K562 (cell line): ENCODE measurements around the gene CNDP1. TPM values are rescaled to one million over a fixed set of nuclear protein-coding genes. Genes with fewer than 3 reads are reported as not detected.

Experiments used
- ATAC-seq: fragments of 200-7000 bp; cut with Tn5 transposase; 3 replicates; pipeline ENCODE4 v1.9.1; 2020; ENCODE audit warnings: moderate library complexity
- BruUV-seq: library from RNA; stranded (reverse); fragments of 400-500 nt; replicated peaks from 2 replicates; lab custom pipeline; 2021; lab: Mats Ljungman, UMichigan
- CTCF ChIA-PET: fragments of 300-600 bp; formaldehyde crosslinking; extraction: SDS; loops from one replicate; lab custom pipeline; 2021; ENCODE audit warnings: low intra/inter-chr PET ratio; lab: Yijun Ruan, JAX
- POLR2A ChIA-PET: fragments of 300-600, 350-650 bp; sonication (Branson Sonifier 250); formaldehyde crosslinking; extraction: SDS; loops from one replicate; lab custom pipeline; 2021; ENCODE audit warnings: antibody characterized with exemption, inconsistent platforms; lab: Yijun Ruan, JAX
- DNase-seq, 4 experiments: peaks; one replicate each; pipeline versions ENCODE4 v3.0.0 to v3.0.0-alpha.2; 2011 to 2018; ENCODE audit warnings: low spot score in 3 of 4, mixed read lengths in 3 of 4; ENCODE audit errors: extremely low read depth in 1 of 4
- FAIRE-seq: peaks from 2 replicates; lab custom pipeline; 2011; peaks lifted over from hg19 to GRCh38; lab: Jason Lieb, UNC
- H2AFZ ChIP-seq: 2 replicates; pipeline ENCODE4 v1.6.0; 2011; ENCODE audit warnings: low read depth, low read length, control low read depth, inconsistent platforms
- H3K27ac ChIP-seq: fragments of 200-600 bp; 3 replicates; pipeline ENCODE4 v1.8.0; 2011; ENCODE audit warnings: low read depth, mild to moderate bottlenecking, control low read depth, inconsistent platforms, low read length, moderate library complexity, mixed read lengths; ENCODE audit errors: extremely low read depth
- H3K27me3 ChIP-seq, 2 experiments: fragments of 300-600 bp in 1 of 2; 2 replicates in 1 of 2; 3 replicates in 1 of 2; pipeline versions ENCODE4 v1.6.0 to v1.8.0; 2011; ENCODE audit warnings: inconsistent platforms in 2 of 2, low read length in 2 of 2, mild to moderate bottlenecking in 1 of 2, mixed read lengths in 1 of 2, moderate library complexity in 1 of 2; ENCODE audit not compliant: control insufficient read depth in 2 of 2, insufficient read depth in 2 of 2
- H3K36me3 ChIP-seq: fragments of 300-600 bp; 3 replicates; pipeline ENCODE4 v1.8.0; 2011; ENCODE audit warnings: mild to moderate bottlenecking, low read length, inconsistent platforms; ENCODE audit not compliant: control insufficient read depth, insufficient read depth
- H3K4me1 ChIP-seq, 2 experiments: fragments of 200-600 bp in 1 of 2; replicated peaks in 1 of 2; 2 replicates in 1 of 2; 3 replicates in 1 of 2; pipeline versions ENCODE4 v1.5.1 to v1.8.0; 2011; ENCODE audit warnings: inconsistent platforms in 2 of 2, low read length in 2 of 2, mild to moderate bottlenecking in 1 of 2, mixed read lengths in 1 of 2, moderate library complexity in 1 of 2; ENCODE audit not compliant: control insufficient read depth in 2 of 2, insufficient read depth in 2 of 2
- H3K4me2 ChIP-seq: 2 replicates; pipeline ENCODE4 v1.6.1; 2011; ENCODE audit warnings: low read length, control low read depth, inconsistent platforms, mixed read lengths; ENCODE audit not compliant: insufficient read depth
- H3K4me3 ChIP-seq: fragments of 200-600 bp; sonication (generic), shearing (Covaris generic); 2 replicates; pipeline ENCODE4 v1.5.1; 2016; ENCODE audit warnings: control low read depth, inconsistent platforms
- H3K79me2 ChIP-seq: fragments of 200-600 bp; 3 replicates; pipeline ENCODE4 v1.8.0; 2011; ENCODE audit warnings: low read length, inconsistent platforms; ENCODE audit not compliant: control insufficient read depth, insufficient read depth
- H3K9ac ChIP-seq, 2 experiments: 2 replicates each; pipeline versions ENCODE4 v1.6.0 to v1.6.1; 2011; ENCODE audit warnings: low read depth in 2 of 2, low read length in 2 of 2, control low read depth in 1 of 2, inconsistent platforms in 1 of 2, mild to moderate bottlenecking in 1 of 2, mixed read lengths in 1 of 2; ENCODE audit not compliant: insufficient read depth in 1 of 2
- H3K9me1 ChIP-seq: one replicate; pipeline ENCODE4 v1.6.0; 2011; ENCODE audit warnings: inconsistent platforms, mild to moderate bottlenecking, low read length, moderate library complexity; ENCODE audit not compliant: control insufficient read depth, insufficient read depth
- H3K9me3 ChIP-seq: replicated peaks from 2 replicates; pipeline ENCODE4 v1.5.1; 2011; ENCODE audit warnings: low read depth, low read length, inconsistent platforms; ENCODE audit not compliant: control insufficient read depth, insufficient read depth
- H4K20me1 ChIP-seq: replicated peaks from 2 replicates; pipeline ENCODE4 v1.6.1; 2011; ENCODE audit warnings: low read length, inconsistent platforms, mixed read lengths; ENCODE audit not compliant: control insufficient read depth, insufficient read depth
- BRCA1 ChIP-seq, 2 experiments: fragments of 450-650 bp in 1 of 2; sonication (generic) in 1 of 2; formaldehyde crosslinking in 1 of 2; IDR thresholded peaks; 2 replicates each; pipeline versions ENCODE4 v1.5.0 to v1.6.1; 2017 to 2020; ENCODE audit warnings: mild to moderate bottlenecking in 1 of 2, missing genetic modification reagents in 1 of 2
- E2F3 ChIP-seq: fragments of 250-450 bp; sonication (Bioruptor Pico); IDR thresholded peaks from 2 replicates; pipeline ENCODE4 v1.4.0; 2020; ENCODE audit warnings: mild to moderate bottlenecking
- E2F4 ChIP-seq: sonication (generic); formaldehyde crosslinking; IDR thresholded peaks from 2 replicates; pipeline ENCODE4 v1.8.0; 2022; ENCODE audit warnings: mild to moderate bottlenecking, low read depth, missing genetic modification reagents
- E2F6 ChIP-seq, 2 experiments: IDR thresholded peaks; 2 replicates each; pipeline ENCODE4 v1.6.1; 2011; ENCODE audit warnings: borderline replicate concordance in 1 of 2, control low read depth in 1 of 2, low read depth in 1 of 2, low read length in 1 of 2, mild to moderate bottlenecking in 1 of 2, mixed read lengths in 1 of 2, moderate library complexity in 1 of 2; ENCODE audit not compliant: insufficient read depth in 1 of 2, insufficient read length in 1 of 2, poor library complexity in 1 of 2, severe bottlenecking in 1 of 2; ENCODE audit errors: extremely low read depth in 1 of 2
- EHMT2 ChIP-seq: fragments of 450-650 bp; IDR thresholded peaks from 2 replicates; pipeline ENCODE4 v1.6.1; 2018; ENCODE audit warnings: antibody characterized with exemption
- MAX ChIP-seq: sonication (generic); formaldehyde crosslinking; IDR thresholded peaks from 2 replicates; pipeline ENCODE4 v1.9.0; 2022; ENCODE audit warnings: mild to moderate bottlenecking, missing genetic modification reagents
- MTA1 ChIP-seq: fragments of 450-650 bp; IDR thresholded peaks from 2 replicates; pipeline ENCODE4 v1.6.1; 2017; ENCODE audit warnings: borderline replicate concordance
- RBM22 ChIP-seq: fragments of 200-400 bp; formaldehyde crosslinking; IDR thresholded peaks from 2 replicates; pipeline ENCODE4 v1.6.1; 2018; ENCODE audit warnings: low read length, low read depth; ENCODE audit not compliant: poor library complexity, severe bottlenecking
- ZBTB26 ChIP-seq: fragments of 450-650 bp; formaldehyde crosslinking; IDR thresholded peaks from 2 replicates; pipeline ENCODE4 v1.4.0; 2022; ENCODE audit warnings: missing genetic modification characterization
- ZBTB7A ChIP-seq: IDR thresholded peaks from 2 replicates; pipeline ENCODE4 v1.6.1; 2011; ENCODE audit warnings: low read depth, mild to moderate bottlenecking, low read length, moderate library complexity, borderline replicate concordance; ENCODE audit not compliant: control insufficient read depth
- WGBS: fragments of 100-300 bp; shearing (Covaris generic); methylation state at CpG from one replicate; pipeline ENCODE4 v1.1.6; 2016; ENCODE audit warnings: low coverage, mixed read lengths; ENCODE audit not compliant: insufficient coverage; ENCODE audit errors: missing lambda C conversion rate; 5-methylcytosine and 5-hydroxymethylcytosine counted together
- in situ Hi-C: fragments of 300-500 bp; cut with MboI; formaldehyde crosslinking; loops from 4 replicates; pipeline ENCODE4 v1.15.0; 2018; ENCODE audit warnings: inconsistent platforms, mixed read lengths
- intact Hi-C: fragments of 100-400 bp; cut with micrococcal nuclease; formaldehyde crosslinking; loops from 2 replicates; pipeline ENCODE4 v1.14.2; 2022
- polyA plus RNA-seq, 8 experiments: library from polyadenylated mRNA; depleted of rRNA in 4 of 8; stranded (reverse) in 5 of 8; unstranded in 3 of 8; fragments of >200 nt; fragmentation: Nextera tagmentation in 2 of 8; fragmentation: Illumina TruSeq in 1 of 8; extraction: Ambion mirVana in 2 of 8; extraction: Trizol in 1 of 8; gene quantifications; 2 replicates each; pipeline versions ENCODE4 v1.2.1 to v1.2.3, GENCODE V29; 2011 to 2014; ENCODE audit warnings: inconsistent platforms in 1 of 8, missing spikeins in 1 of 8
- total RNA-seq, 7 experiments: library from RNA; depleted of rRNA in 6 of 7; stranded (reverse); fragments of >200 nt in 6 of 7; fragmentation: Illumina TruSeq in 2 of 7; extraction: Trizol in 2 of 7; gene quantifications; 2 replicates each; pipeline versions ENCODE4 v1.2.1 to v1.2.3, GENCODE V29; 2011 to 2021; ENCODE audit warnings: low replicate concordance in 1 of 7
- TF ChIP-seq, protein P1 (sequence below): fragments of 250-450 bp; sonication (Bioruptor Pico); IDR thresholded peaks from 2 replicates; pipeline ENCODE4 v1.4.0; 2020; ENCODE audit warnings: mild to moderate bottlenecking, moderate library complexity
- TF ChIP-seq, protein P2 (sequence below): sonication (generic); formaldehyde crosslinking; IDR thresholded peaks from 2 replicates; pipeline ENCODE4 v1.8.0; 2022; ENCODE audit warnings: missing genetic modification reagents, mild to moderate bottlenecking, borderline replicate concordance

CNDP1 gene
- total and polyA plus RNA-seq, 9 of the 15 experiments (the other 6 are each of a cell fraction or from before 2014, with no cell fraction given): not detected

DNA sequence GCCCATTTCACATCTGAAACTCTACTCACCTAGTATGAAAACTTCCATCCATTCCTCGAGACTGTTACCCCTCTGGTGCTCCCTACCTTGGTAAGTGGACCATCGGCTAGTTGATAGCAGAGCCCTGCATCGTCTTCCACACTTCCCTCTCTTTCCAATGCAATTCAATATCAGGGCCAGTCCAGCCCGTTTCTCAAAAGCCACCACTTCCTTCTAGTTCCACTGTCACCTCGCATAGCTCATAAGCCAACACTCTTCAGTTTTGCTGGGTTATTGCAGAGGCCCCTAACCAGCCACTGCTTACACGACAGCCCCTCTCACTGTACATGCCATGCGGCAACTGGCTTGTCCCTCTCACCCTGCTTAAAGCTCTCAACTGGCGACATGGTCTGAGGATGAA, 53.1 kb downstream of the CNDP1 start:
- H3K4me3 ChIP-seq: no peak overlapping the region
- no peaks in the 10 kb centered on the region for H4K20me1 ChIP-seq
- no TSS peak for BruUV-seq
- H2AFZ ChIP-seq: no peak overlapping the region
- H3K4me2 ChIP-seq: no peak overlapping the region
- CTCF ChIA-PET: no interaction called here
- peaks cover 0 to 14% of the 10 kb centered on the region in 2 experiments; a peak in 4 of 5 replicates for H3K27me3 ChIP-seq
- H3K9me1 ChIP-seq: no peaks in the 10 kb centered on the region
- no peaks in the 10 kb centered on the region for H3K79me2 ChIP-seq
- no peak overlapping the region for H3K27ac ChIP-seq
- in situ Hi-C loops: no loop called here
- H3K9me3 ChIP-seq: no peaks in the 10 kb centered on the region
- ATAC-seq (no peak), FAIRE-seq (no peak), DNase-seq (no peak)
- no peaks in the 10 kb centered on the region for H3K36me3 ChIP-seq
- intact Hi-C loops: no loop called here
- POLR2A ChIA-PET: no interaction called here
- WGBS: 1% methylated on average over 8 of the region's 8 CpGs
- no peak overlapping the region for H3K9ac ChIP-seq
- no peaks in the 10 kb centered on the region for H3K4me1 ChIP-seq
- TF ChIP-seq, protein P1, sequence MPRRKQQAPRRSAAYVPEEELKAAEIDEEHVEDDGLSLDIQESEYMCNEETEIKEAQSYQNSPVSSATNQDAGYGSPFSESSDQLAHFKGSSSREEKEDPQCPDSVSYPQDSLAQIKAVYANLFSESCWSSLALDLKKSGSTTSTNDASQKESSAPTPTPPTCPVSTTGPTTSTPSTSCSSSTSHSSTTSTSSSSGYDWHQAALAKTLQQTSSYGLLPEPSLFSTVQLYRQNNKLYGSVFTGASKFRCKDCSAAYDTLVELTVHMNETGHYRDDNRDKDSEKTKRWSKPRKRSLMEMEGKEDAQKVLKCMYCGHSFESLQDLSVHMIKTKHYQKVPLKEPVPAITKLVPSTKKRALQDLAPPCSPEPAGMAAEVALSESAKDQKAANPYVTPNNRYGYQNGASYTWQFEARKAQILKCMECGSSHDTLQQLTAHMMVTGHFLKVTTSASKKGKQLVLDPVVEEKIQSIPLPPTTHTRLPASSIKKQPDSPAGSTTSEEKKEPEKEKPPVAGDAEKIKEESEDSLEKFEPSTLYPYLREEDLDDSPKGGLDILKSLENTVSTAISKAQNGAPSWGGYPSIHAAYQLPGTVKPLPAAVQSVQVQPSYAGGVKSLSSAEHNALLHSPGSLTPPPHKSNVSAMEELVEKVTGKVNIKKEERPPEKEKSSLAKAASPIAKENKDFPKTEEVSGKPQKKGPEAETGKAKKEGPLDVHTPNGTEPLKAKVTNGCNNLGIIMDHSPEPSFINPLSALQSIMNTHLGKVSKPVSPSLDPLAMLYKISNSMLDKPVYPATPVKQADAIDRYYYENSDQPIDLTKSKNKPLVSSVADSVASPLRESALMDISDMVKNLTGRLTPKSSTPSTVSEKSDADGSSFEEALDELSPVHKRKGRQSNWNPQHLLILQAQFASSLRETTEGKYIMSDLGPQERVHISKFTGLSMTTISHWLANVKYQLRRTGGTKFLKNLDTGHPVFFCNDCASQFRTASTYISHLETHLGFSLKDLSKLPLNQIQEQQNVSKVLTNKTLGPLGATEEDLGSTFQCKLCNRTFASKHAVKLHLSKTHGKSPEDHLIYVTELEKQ: no peak
- TF ChIP-seq BRCA1 (IDR thresholded peaks at IDR 0.05): no peak
- TF ChIP-seq BRCA1 (CRISPR knock-in tag; IDR thresholded peaks at IDR 0.05): no peak
- no peak for TF ChIP-seq ZBTB7A
- no peak for TF ChIP-seq RBM22
- no peak for TF ChIP-seq ZBTB26 (CRISPR knock-in tag)
- TF ChIP-seq EHMT2: no peak
- no peak for TF ChIP-seq E2F4 (CRISPR knock-in tag)
- TF ChIP-seq MAX: no peak
- no peak for TF ChIP-seq E2F6 (IDR thresholded peaks at IDR 0.05; ENCODE audit: borderline replicate concordance in 1 of 2, extremely low read depth in 1 of 2, insufficient read depth in 1 of 2, insufficient read length in 1 of 2, low read depth in 1 of 2, low read length in 1 of 2, poor library complexity in 1 of 2, severe bottlenecking in 1 of 2)
- TF ChIP-seq, protein P2, sequence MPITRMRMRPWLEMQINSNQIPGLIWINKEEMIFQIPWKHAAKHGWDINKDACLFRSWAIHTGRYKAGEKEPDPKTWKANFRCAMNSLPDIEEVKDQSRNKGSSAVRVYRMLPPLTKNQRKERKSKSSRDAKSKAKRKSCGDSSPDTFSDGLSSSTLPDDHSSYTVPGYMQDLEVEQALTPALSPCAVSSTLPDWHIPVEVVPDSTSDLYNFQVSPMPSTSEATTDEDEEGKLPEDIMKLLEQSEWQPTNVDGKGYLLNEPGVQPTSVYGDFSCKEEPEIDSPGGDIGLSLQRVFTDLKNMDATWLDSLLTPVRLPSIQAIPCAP (CRISPR knock-in tag): no peak
- TF ChIP-seq E2F3 (CRISPR knock-in tag): no peak
- no peak for TF ChIP-seq MTA1
